HG02798 (cell line): ENCODE data around the gene SHISA5.
"Not testable (repeated sequence)": the region's sequence is repeated elsewhere in the genome, so short reads cannot be mapped to it uniquely, and the experiment has no call there.

Source experiments
- ATAC-seq: cut with Tn5 transposase; IDR thresholded peaks from one replicate; pipeline ENCODE4 v1.9.1; 2021; ENCODE audit warnings: mild to moderate bottlenecking; ENCODE audit not compliant: unreplicated experiment, poor library complexity

Gene SHISA5

DNA sequence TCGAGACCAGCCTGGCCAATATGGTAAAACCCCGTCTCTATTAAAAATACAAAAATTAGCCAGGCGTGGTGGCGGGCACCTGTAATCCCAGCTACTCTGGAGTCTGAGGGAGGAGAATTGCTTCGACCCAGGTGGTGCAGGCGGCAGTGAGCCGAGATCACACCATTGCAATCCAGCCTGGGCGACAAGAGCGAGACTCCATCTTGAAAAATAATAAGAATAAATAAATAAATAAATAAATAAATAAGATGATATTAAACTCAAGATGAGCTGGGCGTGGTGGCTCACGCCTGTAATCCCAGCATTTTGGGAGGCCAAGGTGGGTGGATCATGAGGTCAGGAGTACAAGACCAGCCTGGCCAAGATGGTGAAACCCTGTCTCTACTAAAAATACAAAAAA is 23.1 kb downstream of the SHISA5 start:
- not testable (repeated sequence) for ATAC-seq

DNA sequence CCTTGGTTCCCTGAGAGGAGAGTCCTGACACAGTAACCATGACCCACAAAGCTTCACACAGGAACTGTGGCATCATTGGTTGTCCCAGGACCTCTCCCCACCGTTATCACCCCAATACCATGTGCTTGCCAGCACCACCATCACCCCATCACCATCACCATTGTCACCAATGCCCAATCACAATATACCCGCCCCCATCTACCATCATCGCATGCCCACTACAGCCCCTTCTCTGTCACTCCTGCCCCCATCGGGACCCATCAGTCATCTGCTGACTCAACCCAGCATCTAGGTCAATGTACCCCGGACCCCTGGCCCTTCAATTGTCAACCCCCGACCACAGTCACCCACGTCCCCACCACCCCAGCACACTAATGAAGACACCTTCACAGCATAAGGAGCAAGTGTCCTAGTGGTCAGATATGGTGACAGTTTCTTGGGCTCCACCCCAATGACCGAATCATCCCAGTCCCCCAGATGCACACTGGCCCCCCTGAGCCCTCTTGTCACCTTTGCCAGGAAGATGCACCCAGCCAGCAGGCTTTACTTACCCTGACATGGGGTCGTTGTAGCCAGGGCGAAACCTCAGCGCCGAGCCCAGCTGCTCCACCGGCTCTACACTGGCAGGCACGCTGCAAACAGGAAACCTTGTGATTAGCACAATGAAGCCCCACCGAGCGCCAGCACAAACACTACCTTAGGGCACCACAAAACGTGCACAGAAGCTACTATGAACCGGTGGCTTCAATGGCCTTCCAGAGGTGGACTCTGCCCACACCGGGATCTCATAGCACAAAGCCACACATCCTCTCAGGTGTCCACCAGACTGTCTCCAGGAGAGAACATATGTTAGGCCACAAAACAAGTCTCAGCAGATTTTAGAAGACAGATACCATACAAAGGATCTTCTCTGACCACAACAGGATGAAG is 25.1 kb downstream of the SHISA5 start:
- ATAC-seq: no peak

DNA sequence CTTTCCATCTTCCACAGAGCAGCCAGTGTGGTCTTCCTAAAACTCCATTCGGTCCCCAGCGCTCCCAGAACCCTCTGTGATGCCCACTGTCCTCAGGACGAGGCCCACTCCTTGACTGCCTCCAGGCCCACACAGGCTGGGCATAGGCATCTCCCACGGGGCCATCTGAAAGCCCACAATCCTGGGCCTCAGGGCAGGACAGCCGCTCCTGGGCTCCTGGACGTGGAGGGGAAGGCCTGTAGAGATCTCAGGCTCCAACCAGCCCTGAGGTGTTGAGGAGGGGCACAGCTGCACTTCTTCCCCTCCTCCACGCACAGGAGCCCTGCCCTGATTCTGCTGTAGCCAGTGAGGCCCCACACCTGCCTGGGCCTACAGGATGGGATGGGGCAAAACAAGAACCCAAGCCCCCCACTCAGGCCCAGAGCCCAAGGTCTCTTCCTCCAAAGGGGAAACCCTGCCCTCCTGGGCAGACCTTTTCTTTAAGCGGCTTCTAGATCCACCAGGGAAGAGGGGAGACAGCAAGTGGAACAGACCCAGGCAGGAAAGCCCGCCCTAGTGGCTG is 25.9 kb downstream of the SHISA5 start:
- ATAC-seq: no peak

- no peak for ATAC-seq
Observed at GRCh38 chr3:48476426-48477053, 27.4 kb downstream of the SHISA5 start.

GRCh38 chr3:48475188-48475587 is 28.8 kb downstream of the SHISA5 start:
- ATAC-seq: no peak

DNA sequence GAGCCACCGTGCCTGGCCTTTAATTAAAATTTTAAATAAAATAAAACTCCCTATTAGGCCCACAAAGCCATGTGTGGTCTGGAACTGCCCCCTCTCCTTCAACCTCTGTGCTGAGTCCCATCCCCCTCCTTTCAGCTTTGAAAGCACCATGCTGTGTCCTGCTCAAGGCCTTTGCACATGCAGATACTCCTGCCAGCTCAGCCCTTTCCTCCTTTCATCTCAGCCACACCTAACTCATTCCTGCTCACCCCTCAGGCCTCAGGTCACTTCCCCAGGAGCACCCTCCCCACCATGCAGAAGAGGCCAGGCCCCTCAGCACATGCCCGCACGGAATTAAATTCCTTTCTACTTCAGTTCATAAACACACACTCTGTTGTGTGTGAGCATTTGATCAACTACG is 29.4 kb downstream of the SHISA5 start:
- no peak for ATAC-seq

DNA sequence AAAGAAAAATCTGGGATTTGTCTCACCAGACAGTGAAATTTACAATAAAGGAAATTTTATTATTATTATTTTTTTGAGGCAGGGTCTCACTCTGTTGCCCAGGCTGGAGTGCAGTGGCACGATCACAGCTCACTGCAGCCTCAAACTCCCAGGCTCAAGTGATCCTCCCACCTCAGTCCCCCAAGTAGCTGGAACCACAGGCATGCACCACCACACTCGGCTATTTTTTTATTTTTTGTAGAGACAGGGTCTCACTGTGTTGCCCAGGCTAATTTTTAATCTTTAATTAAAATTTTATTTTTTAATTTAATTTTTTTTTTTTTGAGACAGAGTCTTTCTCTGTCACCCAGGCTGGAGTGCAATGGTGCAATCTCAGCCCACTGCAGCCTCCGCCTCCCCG is 29.9 kb downstream of the SHISA5 start:
- not testable (repeated sequence) for ATAC-seq

- no peak for ATAC-seq
Observed at GRCh38 chr3:48473617-48473952, 30.4 kb downstream of the SHISA5 start.

DNA sequence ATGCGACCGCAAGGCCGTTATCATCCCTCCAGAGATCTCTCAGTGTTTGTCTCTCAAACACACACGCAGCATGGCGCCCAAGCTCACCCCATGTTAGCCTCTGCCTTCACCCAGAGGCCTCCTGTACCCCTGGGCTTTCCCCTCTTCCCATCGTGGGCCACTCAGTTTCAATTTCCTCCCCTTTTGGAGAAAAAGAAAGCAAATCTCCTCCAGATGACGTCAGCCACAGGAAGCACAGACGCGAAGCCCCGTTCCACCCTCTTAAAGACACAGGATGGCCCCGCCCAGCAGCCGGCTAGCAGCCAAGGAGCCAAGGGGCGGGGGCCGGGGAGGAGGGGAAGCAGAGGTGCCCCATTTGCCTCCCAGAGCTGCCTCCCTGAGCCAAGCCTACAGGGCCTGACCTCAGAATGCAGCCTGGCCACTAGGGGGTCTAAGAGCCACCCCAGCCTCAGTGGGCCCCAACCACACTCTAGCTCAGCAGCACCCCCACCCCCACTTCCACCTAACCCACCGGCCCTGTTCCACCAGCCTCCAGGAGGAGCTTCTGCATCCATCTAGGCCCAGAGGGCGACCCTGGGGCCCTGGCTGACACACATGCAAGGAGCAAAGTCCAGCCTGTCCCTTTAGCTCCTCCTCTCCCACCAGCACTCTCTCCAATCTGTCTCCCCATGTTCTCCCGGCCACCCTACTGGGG is 30.9 kb downstream of the SHISA5 start:
- peak; percentile 83 for ATAC-seq

DNA sequence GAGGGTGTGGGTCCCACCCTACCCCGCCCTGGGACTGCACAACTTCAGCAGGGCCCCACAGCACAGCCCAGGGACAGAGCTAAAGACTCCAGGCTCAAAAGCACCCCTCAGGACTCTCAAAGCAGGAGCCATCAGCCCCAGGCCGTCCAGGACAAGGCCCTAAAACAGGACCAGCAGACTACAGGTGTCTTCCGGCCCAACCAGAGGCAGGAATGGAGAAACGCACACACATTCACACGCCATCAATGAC is 31.4 kb downstream of the SHISA5 start:
- ATAC-seq: peak; percentile 11

GRCh38 chr3:48470286-48470685 is 33.7 kb downstream of the SHISA5 start:
- ATAC-seq: no peak

- no peak for ATAC-seq
Observed at GRCh38 chr3:48469046-48469915, 34.7 kb downstream of the SHISA5 start.

DNA sequence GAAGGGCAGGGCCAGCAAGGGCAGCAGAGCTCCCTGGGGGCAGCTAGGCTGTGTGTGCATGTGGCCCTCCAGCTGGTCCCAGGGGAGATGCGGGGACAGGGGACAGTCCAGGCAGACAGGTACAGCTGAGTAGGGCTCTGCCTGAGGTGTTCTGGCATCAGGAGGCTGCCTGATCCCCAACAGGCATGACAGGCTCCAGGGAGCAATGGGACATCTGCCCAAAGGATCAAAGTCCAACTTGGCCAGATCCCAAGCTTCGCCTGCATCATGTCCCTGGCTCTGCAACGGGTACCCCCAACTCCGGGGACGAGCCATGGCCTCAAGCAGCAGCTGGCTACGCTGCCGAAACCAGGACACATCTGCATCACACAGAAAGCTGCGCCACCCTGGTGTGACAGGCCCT is 35.6 kb downstream of the SHISA5 start:
- ATAC-seq: no peak

- ATAC-seq: no peak
Observed at GRCh38 chr3:48467473-48468267, 36.3 kb downstream of the SHISA5 start.

DNA sequence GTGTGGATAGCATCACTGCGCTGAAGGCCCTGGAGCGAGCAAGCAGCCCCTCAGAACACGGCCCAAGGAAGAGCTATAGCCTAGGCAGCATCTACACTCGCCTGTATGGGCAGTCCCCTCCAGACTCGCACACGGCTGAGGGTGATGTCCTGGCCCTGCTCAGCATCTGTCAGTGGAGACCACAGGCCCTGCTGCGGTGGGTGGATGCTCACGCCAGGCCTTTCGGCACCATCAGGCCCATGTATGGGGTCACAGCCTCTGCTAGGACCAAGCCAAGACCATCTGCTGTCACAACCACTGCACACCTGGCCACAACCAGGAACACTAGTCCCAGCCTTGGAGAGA is 36.9 kb downstream of the SHISA5 start:
- ATAC-seq: no peak

DNA sequence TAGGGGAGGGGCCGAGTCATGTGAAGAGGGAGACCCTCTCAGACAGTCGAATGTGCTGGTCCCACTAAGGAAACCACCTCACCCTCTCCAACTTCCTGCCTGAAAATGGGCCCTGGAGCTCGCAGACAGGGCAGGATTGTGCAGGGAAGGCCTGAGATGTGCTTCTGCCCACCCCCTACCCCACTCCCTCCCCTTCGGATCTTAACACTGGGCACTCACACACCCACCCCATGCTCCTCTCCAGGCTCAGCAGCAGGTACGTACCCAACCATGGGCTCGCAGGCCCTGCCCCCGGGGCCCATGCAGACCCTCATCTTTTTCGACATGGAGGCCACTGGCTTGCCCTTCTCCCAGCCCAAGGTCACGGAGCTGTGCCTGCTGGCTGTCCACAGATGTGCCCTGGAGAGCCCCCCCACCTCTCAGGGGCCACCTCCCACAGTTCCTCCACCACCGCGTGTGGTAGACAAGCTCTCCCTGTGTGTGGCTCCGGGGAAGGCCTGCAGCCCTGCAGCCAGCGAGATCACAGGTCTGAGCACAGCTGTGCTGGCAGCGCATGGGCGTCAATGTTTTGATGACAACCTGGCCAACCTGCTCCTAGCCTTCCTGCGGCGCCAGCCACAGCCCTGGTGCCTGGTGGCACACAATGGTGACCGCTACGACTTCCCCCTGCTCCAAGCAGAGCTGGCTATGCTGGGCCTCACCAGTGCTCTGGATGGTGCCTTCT is 37.4 kb downstream of the SHISA5 start:
- peak; percentile 10 for ATAC-seq

DNA sequence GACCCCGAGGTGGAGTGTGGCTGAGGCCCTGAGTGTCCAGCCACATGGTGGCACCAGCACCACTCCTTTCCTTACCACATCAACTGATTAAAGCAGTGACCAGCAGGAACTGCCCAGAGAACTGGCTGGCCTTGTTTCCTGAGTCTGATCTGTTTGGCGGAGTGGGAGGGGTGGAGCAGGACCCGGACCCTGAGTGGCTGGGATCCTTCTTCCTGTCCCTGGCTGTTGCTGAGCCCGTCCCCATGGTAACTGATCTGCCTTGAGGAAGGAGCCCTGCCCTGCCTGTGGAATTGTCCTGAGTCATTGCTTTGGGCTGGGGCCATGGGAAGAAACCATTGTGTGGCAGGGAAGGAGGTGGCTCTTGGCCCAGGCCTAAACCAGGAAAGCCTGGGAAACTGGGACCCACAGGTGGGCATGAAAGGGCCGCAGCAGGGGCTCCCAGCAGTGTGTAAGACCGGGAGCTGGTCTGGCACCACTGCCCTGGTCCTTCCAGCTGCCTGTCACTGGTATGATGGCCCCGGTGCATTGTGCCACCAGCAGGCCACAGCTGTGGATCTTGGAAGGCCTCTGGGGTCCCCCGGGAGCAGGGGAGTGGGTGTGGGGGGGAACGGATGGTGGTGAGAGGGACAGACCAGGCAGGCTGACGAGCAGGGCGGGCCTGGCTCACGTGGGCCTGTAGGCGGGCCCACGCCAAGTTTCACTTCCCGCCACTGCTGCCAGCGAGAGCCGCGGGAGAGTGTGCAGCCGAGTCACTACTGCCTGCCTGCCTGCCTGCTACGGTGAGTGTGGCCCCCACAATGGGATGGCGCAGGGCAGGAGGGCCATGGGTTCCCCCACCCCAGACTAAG is 38.2 kb downstream of the SHISA5 start:
- peak; percentile 83 for ATAC-seq

GRCh38 chr3:48465237-48465530 is 38.8 kb downstream of the SHISA5 start:
- no peak for ATAC-seq
